ENCODE measurements around the gene C15orf61. TPM values are rescaled to one million over a fixed set of nuclear protein-coding genes. Genes with fewer than 3 reads are reported as not detected.

Gene C15orf61
- total RNA-seq, 1 experiment from 2014 or later = 6.6 TPM

DNA sequence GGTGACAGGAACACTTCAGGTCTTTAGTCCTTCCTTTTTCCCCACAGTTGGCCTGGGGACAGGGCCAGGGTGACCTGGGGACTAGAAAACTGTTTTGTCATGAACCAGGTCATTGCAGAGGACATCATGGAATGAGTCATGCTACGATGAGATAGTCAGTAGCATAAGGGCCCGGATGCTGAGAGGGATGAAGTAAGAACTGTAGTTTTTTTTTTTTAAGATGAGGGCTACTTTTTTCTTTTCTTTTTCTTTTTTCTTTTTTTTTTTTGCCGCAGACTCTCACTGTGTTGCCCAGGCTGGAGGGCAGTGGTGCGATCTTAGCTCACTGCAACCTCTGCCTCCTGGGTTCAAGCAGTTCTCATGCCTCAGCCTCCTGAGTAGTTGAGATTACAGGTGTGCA is 29.6 kb downstream of the C15orf61 start:
- no peak for DNase-seq
- Histone ChIP-seq H3K27ac (peak overlapping the region; percentile 5; the same call in 1 of the 2 replicates), H3K36me3 (peaks cover 5% of the 10 kb centered on the region), H3K27me3 (no peaks in the 10 kb centered on the region), H3K4me3 (no peak overlapping the region), H3K9me3 (replicated peaks) (0 out of 2 replicates have a peak, but pooled peaks cover 2% of the 10 kb centered on the region), H3K4me1 (peaks cover 16% of the 10 kb centered on the region)

- Histone ChIP-seq H3K9me3 (replicated peaks) (0 out of 2 replicates have a peak, but pooled peaks cover 5% of the 10 kb centered on the region), H3K4me1 (peaks cover 16% of the 10 kb centered on the region), H3K27me3 (no peaks in the 10 kb centered on the region), H3K4me3 (no peak overlapping the region), H3K36me3 (peaks cover 5% of the 10 kb centered on the region), H3K27ac (no peak overlapping the region)
- no peak for DNase-seq
Measured at GRCh38 chr15:67551207-67551743, 30.3 kb downstream of the C15orf61 start.

- no peaks in the 10 kb centered on the region for H3K27me3 ChIP-seq
- H3K4me3 ChIP-seq = no peak overlapping the region
- 0 out of 2 replicates have a peak, but pooled peaks cover 5% of the 10 kb centered on the region for H3K9me3 ChIP-seq (replicated peaks)
- no peak for DNase-seq
- H3K27ac ChIP-seq = no peak overlapping the region
- H3K4me1 ChIP-seq = peaks cover 9% of the 10 kb centered on the region
- H3K36me3 ChIP-seq = peaks cover 5% of the 10 kb centered on the region
Measured at GRCh38 chr15:67554580-67554979, 33.6 kb downstream of the C15orf61 start.

GRCh38 chr15:67556976-67557570 is 36.1 kb downstream of the C15orf61 start:
- H3K36me3 ChIP-seq = peaks cover 5% of the 10 kb centered on the region; the same call in 1 of the 2 replicates
- 0 out of 2 replicates have a peak, but pooled peaks cover 5% of the 10 kb centered on the region for H3K9me3 ChIP-seq (replicated peaks)
- DNase-seq = no peak
- no peaks in the 10 kb centered on the region for H3K4me1 ChIP-seq
- H3K27ac ChIP-seq = no peak overlapping the region
- H3K4me3 ChIP-seq = no peak overlapping the region
- no peaks in the 10 kb centered on the region for H3K27me3 ChIP-seq

DNA sequence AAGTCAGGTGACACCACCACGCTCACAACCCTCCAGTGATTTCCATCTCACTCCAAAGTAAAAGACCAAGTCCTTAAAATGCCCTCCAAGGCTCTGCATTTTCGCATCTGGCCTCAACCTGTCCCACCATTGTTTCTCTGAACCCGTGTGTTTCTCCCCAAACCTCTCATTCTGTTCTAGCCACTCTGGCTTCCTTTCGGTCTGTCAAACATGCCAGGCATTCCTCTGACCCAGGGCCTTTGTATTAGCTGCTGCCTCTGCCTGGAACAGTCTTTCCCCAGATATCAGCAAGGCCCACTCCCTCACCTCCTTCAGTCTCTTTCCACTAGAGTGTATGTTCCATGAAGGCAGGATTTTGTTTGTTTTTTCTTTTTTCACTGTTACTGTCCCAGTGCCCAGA is 37.6 kb downstream of the C15orf61 start:
- DNase-seq = no peak
- Histone ChIP-seq H3K9me3 (replicated peaks) (0 out of 2 replicates have a peak, but pooled peaks cover 2% of the 10 kb centered on the region), H3K4me1 (no peaks in the 10 kb centered on the region), H3K36me3 (peaks cover 7% of the 10 kb centered on the region; the same call in 1 of the 2 replicates), H3K4me3 (no peak overlapping the region), H3K27me3 (no peaks in the 10 kb centered on the region), H3K27ac (no peak overlapping the region)

DNA sequence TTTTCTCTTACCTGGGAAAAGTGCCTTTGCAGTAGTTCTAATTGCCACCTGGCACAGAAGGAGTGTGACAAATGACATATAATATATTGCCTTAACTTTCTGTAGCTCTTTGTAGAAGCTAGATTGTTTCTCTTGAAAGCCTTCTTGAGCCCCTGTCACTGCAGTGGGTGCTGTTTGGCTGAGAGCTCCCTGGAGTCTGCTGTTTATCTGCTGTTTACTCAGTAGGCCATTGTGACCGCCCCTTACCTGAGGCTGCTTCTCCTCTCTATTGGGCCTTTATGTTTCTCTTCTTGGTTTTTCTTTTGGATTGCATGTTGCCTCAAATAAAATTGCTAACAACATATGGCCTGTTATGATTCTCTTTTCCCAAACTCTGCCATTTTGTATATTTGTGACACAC is 38.2 kb downstream of the C15orf61 start:
- DNase-seq = no peak
- Histone ChIP-seq H3K36me3 (peaks cover 7% of the 10 kb centered on the region; the same call in 1 of the 2 replicates), H3K4me3 (no peak overlapping the region), H3K4me1 (no peaks in the 10 kb centered on the region), H3K27ac (no peak overlapping the region), H3K9me3 (replicated peaks) (0 out of 2 replicates have a peak, but pooled peaks cover 2% of the 10 kb centered on the region), H3K27me3 (no peaks in the 10 kb centered on the region)

DNA sequence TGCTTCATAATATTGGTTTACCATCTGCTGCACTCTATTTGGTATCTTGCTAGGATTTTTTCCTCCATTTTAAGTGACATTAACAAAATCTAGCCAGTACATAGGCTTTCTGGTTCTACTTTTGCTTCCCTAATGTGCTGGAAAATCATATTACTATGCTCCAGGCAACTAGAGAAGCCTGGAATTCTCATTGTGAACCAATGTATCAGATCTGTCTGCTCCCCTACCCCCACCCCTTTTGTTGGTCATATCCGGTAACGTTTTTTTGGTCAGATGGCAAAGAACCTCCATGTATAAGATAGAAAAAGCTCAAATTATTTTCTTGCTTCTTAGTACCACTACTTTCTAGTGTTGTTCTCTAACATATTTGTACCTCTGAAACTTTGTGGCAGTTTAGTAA is 38.6 kb downstream of the C15orf61 start:
- Histone ChIP-seq H3K4me3 (no peak overlapping the region), H3K27me3 (no peaks in the 10 kb centered on the region), H3K27ac (no peak overlapping the region), H3K4me1 (no peaks in the 10 kb centered on the region), H3K36me3 (peaks cover 7% of the 10 kb centered on the region; the same call in 1 of the 2 replicates), H3K9me3 (replicated peaks) (0 out of 2 replicates have a peak, but pooled peaks cover 2% of the 10 kb centered on the region)
- no peak for DNase-seq

DNA sequence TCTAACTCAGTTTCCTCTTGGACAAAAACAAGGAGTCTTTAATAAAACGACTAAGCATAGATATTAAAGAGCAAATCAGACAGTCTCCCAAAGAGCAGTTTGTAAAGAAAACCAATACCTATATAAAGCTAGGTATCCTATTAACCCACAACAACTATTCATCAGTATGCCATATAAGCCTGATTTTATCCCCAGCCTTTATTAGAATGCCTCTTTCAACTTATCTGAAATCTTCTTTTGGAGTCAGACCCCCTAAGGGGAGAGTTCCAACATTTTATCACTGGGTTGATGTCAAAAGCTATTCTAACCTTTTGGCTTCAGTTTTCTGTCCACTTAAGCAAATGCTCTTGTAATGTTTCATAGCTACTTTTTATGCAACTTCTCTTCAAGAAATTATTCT is 39.4 kb downstream of the C15orf61 start:
- DNase-seq = no peak
- peaks cover 7% of the 10 kb centered on the region; the same call in 1 of the 2 replicates for H3K36me3 ChIP-seq
- H3K9me3 ChIP-seq (replicated peaks) = 0 out of 2 replicates have a peak, but pooled peaks cover 2% of the 10 kb centered on the region
- no peaks in the 10 kb centered on the region for H3K27me3 ChIP-seq
- no peak overlapping the region for H3K27ac ChIP-seq
- H3K4me1 ChIP-seq = no peaks in the 10 kb centered on the region
- no peak overlapping the region for H3K4me3 ChIP-seq

- Histone ChIP-seq H3K4me1 (no peaks in the 10 kb centered on the region), H3K9me3 (replicated peaks) (no peaks in the 10 kb centered on the region), H3K36me3 (peaks cover 7% of the 10 kb centered on the region; the same call in 1 of the 2 replicates), H3K4me3 (no peak overlapping the region), H3K27ac (no peak overlapping the region), H3K27me3 (no peaks in the 10 kb centered on the region)
- DNase-seq = no peak
Measured at GRCh38 chr15:67563092-67563491, 42.2 kb downstream of the C15orf61 start.

DNA sequence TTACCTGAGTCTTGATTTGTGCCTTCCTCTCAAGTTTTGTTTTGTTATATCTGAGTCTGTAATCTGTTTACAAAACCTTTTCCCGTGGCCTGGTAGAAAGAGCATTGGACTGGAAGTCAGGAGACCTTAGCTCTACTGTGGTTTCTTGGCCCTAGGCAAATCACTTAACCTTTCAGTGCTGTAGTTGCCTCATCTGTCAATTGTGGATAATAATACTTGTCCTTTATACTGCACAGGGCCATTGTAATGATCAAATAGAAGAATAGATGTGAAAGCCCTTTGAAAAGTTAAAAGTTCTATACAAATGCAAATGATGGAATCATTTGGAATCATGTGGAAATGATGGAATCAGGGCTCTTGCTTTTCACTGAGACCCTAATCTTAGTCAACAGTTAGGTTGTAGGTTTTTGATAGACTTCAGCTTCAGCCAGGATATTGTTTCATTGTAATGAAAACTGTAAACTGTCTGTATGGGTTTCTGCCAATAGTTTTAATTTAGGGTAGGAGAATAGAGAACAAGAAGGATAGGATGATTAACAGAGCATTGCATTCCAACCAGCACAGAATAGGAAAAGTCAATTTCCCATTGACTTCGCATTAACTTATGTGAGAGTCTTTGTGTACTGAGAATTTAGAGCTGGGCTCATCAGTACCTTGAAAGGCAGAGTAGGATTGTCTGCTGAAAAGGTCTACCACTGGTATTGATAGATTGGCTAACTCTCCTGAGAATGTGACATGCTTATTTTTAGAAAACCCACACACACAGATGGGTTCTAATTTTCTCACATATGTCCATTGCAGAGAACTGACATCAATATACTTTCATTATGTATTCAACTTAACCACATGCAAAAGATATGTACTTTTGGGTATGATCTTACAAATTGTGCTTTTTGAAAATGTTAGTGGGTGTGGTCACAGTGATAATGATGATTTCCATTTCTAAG is 43.4 kb downstream of the C15orf61 start:
- Histone ChIP-seq H3K4me1 (no peaks in the 10 kb centered on the region), H3K9me3 (replicated peaks) (no peaks in the 10 kb centered on the region), H3K27ac (no peak overlapping the region), H3K27me3 (no peaks in the 10 kb centered on the region), H3K4me3 (no peak overlapping the region), H3K36me3 (peaks cover 7% of the 10 kb centered on the region; the same call in 1 of the 2 replicates)
- no peak for DNase-seq

GRCh38 chr15:67564968-67565345 is 44.0 kb downstream of the C15orf61 start:
- DNase-seq = no peak
- H3K27ac ChIP-seq = no peak overlapping the region
- no peaks in the 10 kb centered on the region for H3K4me1 ChIP-seq

DNA sequence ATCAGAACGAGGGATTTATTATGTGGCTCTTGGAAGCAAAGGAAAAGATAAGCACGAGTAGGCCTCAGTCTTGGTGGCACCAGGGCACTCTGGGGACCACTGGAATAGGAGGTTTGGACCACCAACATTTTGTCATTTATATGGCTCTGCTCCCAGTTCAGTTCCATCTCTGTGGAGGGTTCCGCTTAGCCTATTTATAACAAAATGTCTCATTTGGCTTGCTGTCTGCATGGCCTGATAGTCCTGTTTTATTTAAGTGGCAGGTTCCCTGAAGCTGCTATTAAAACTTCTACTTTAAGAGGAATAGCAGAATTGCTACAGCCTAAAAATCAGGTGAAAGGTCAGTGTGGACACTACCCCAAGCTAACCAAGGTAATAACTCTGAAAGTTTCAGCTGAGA is 48.7 kb downstream of the C15orf61 start:
- no peaks in the 10 kb centered on the region; the same call in 1 of the 2 replicates for H3K4me1 ChIP-seq
- H3K9me3 ChIP-seq (replicated peaks) = no peaks in the 10 kb centered on the region
- no peaks in the 10 kb centered on the region for H3K27me3 ChIP-seq
- no peaks in the 10 kb centered on the region for H3K36me3 ChIP-seq
- H3K27ac ChIP-seq = no peak overlapping the region
- no peak overlapping the region for H3K4me3 ChIP-seq
- DNase-seq = no peak

More at GRCh38 chr15:67564968-67565345, 44.0 kb downstream of the C15orf61 start:
- Histone ChIP-seq H3K4me3 (no peak overlapping the region), H3K27me3 (no peaks in the 10 kb centered on the region), H3K9me3 (replicated peaks) (no peaks in the 10 kb centered on the region), H3K36me3 (peaks cover 7% of the 10 kb centered on the region; the same call in 1 of the 2 replicates)

GRCh38 chr15:67570875-67571647 is 50.1 kb downstream of the C15orf61 start:
- no peaks in the 10 kb centered on the region for H3K36me3 ChIP-seq
- no peak overlapping the region for H3K27ac ChIP-seq
- H3K4me1 ChIP-seq = peaks cover 7% of the 10 kb centered on the region
- H3K27me3 ChIP-seq = no peaks in the 10 kb centered on the region
- no peak overlapping the region for H3K4me3 ChIP-seq
- no peaks in the 10 kb centered on the region for H3K9me3 ChIP-seq (replicated peaks)
- DNase-seq = no peak

Measured in SJCRH30 (cell line).